Gastroesophageal sphincter (tissue), 4 donors: ENCODE measurements around the gene NEUROD2. TPM values are rescaled to one million over a fixed set of nuclear protein-coding genes. Genes with fewer than 3 reads are reported as not detected.

Experiments used
- ATAC-seq: fragments of 150-250 bp; one replicate; pipeline ENCODE4 v1.9.1; 2016; ENCODE audit warnings: mild to moderate bottlenecking, moderate library complexity
- H3K27ac ChIP-seq, 4 donors: fragments of 200-600 bp; sonication (generic) in 3 of 4; 1 replicate in 3 of 4; 2 replicates in 1 of 4; pipeline ENCODE4 v1.5.1; 2016 to 2019
- H3K27me3 ChIP-seq: fragments of 200-600 bp; sonication (generic); one replicate; pipeline ENCODE4 v1.5.1; 2019
- H3K36me3 ChIP-seq, 2 donors: fragments of 200-600 bp; sonication (generic); one replicate each; pipeline ENCODE4 v1.5.1; 2019; ENCODE audit warnings: control low read depth in 1 of 2
- H3K4me1 ChIP-seq, 3 donors: fragments of 200-600 bp; sonication (generic); 1 replicate in 2 of 3; 2 replicates in 1 of 3; pipeline ENCODE4 v1.5.1; 2016 to 2019; ENCODE audit warnings: control low read depth in 2 of 3
- H3K4me3 ChIP-seq, 2 donors: fragments of 200-600 bp; sonication (generic); one replicate each; pipeline ENCODE4 v1.5.1; 2019; ENCODE audit warnings: mild to moderate bottlenecking in 1 of 2, moderate library complexity in 1 of 2
- H3K9me3 ChIP-seq, 3 donors: fragments of 200-600 bp; sonication (generic); one replicate each; pipeline ENCODE4 v1.5.1; 2017 to 2019; ENCODE audit warnings: control low read depth in 2 of 3
- CTCF ChIP-seq, 4 experiments: fragments of 200-600 bp in 2 of 4; fragments of 450-650 bp in 2 of 4; sonication (generic) in 1 of 4; IDR thresholded peaks; one replicate each; pipeline ENCODE4 v1.5.1; 2017 to 2019; ENCODE audit warnings: antibody characterized with exemption in 4 of 4, mild to moderate bottlenecking in 2 of 4, moderate library complexity in 2 of 4
- EP300 ChIP-seq: sonication (generic); formaldehyde crosslinking; IDR thresholded peaks from one replicate; pipeline ENCODE4 v1.6.1; 2017; ENCODE audit warnings: antibody characterized with exemption, mild to moderate bottlenecking
- POLR2A ChIP-seq, 2 donors: fragments of 450-650 bp; IDR thresholded peaks; one replicate each; pipeline ENCODE4 v1.6.1; 2017; ENCODE audit warnings: antibody characterized with exemption in 2 of 2, mild to moderate bottlenecking in 2 of 2, moderate library complexity in 1 of 2
- POLR2AphosphoS5 ChIP-seq: sonication (generic); formaldehyde crosslinking; IDR thresholded peaks from one replicate; pipeline ENCODE4 v1.6.1; 2017; ENCODE audit warnings: antibody characterized with exemption
- WGBS, 2 donors: methylation state at CpG; one replicate each; pipeline ENCODE4 v1.1.5; 2018; ENCODE audit warnings: low coverage in 1 of 2; 5-methylcytosine and 5-hydroxymethylcytosine counted together
- total RNA-seq, 4 donors: library from RNA; depleted of rRNA; stranded (reverse); fragments of >200 nt; gene quantifications; one replicate each; pipeline ENCODE4 v1.1.0, GENCODE V29; 2016

Gene NEUROD2
- total RNA-seq, 4 donors from 2014 or later, result not detected

- no peak overlapping the region for H3K27ac ChIP-seq
- H3K4me3 ChIP-seq, result no peak overlapping the region
- H3K27me3 ChIP-seq, result peaks cover 23% of the 10 kb centered on the region
- WGBS, 2 donors, result 79 to 86% methylated on average over 2 of the region's 2 CpGs
- no peaks in the 10 kb centered on the region for H3K36me3 ChIP-seq
- TF ChIP-seq POLR2A (IDR thresholded peaks at IDR 0.05) (no peak), EP300 (no peak), POLR2AphosphoS5 (no peak), CTCF (IDR thresholded peaks at IDR 0.05) (no peak)
- no peaks in the 10 kb centered on the region for H3K9me3 ChIP-seq
- ATAC-seq, result no peak
- H3K4me1 ChIP-seq, result peaks cover 0 to 10% (median 5%) of the 10 kb centered on the region in 3 donors
These were observed 29.4 kb downstream of the NEUROD2 start for GRCh38 chr17:39578272-39578671.

GRCh38 chr17:39576187-39576586 is 31.5 kb downstream of the NEUROD2 start:
- peaks cover 16% of the 10 kb centered on the region for H3K27me3 ChIP-seq
- peaks cover 0 to 4% (median 0%) of the 10 kb centered on the region in 3 donors for H3K9me3 ChIP-seq
- H3K36me3 ChIP-seq, result no peaks in the 10 kb centered on the region
- peaks cover 0 to 19% (median 9%) of the 10 kb centered on the region in 3 donors for H3K4me1 ChIP-seq
- no peak overlapping the region for H3K4me3 ChIP-seq
- no peak overlapping the region for H3K27ac ChIP-seq
- ATAC-seq, result no peak
- 42 to 64% methylated on average over 6 to 7 of the region's 7 CpGs for WGBS, 2 donors
- TF ChIP-seq POLR2AphosphoS5, result no peak
- TF ChIP-seq CTCF (IDR thresholded peaks at IDR 0.05), result no peak
- TF ChIP-seq EP300, result no peak
- TF ChIP-seq POLR2A (IDR thresholded peaks at IDR 0.05), result no peak

GRCh38 chr17:39573447-39574298 is 34.0 kb downstream of the NEUROD2 start:
- Histone ChIP-seq H3K27ac (peak overlapping the region; percentile 3 to 93 (median 90)), H3K36me3 (peaks cover 0 to 16% of the 10 kb centered on the region in 2 donors), H3K4me1 (peaks cover 0 to 19% (median 9%) of the 10 kb centered on the region in 3 donors), H3K27me3 (no peaks in the 10 kb centered on the region), H3K4me3 (peak overlapping the region; percentile 32 to 75), H3K9me3 (peaks cover 0 to 7% (median 0%) of the 10 kb centered on the region in 3 donors)
- peak; percentile 12 to 43 for TF ChIP-seq POLR2A (IDR thresholded peaks at IDR 0.05)
- TF ChIP-seq CTCF (IDR thresholded peaks at IDR 0.05), result no peak
- no peak for TF ChIP-seq EP300
- no peak for TF ChIP-seq POLR2AphosphoS5
- WGBS, 2 donors, result 4% methylated on average over 8 of the region's 66 CpGs; no CpG with 5 or more reads in 1 of the 2 donors
- peak; percentile 97 for ATAC-seq

GRCh38 chr17:39572121-39572520 is 35.6 kb downstream of the NEUROD2 start:
- TF ChIP-seq EP300 (no peak), POLR2AphosphoS5 (no peak), POLR2A (IDR thresholded peaks at IDR 0.05) (no peak), CTCF (IDR thresholded peaks at IDR 0.05) (no peak)
- Histone ChIP-seq H3K4me3 (no peak overlapping the region), H3K27me3 (no peaks in the 10 kb centered on the region), H3K27ac (no peak overlapping the region), H3K4me1 (peaks cover 0 to 19% (median 9%) of the 10 kb centered on the region in 3 donors), H3K36me3 (peaks cover 0 to 31% of the 10 kb centered on the region in 2 donors), H3K9me3 (peaks cover 0 to 7% (median 0%) of the 10 kb centered on the region in 3 donors)
- WGBS, 2 donors, result 83 to 95% methylated on average over 1 to 2 of the region's 2 CpGs
- ATAC-seq, result no peak
